DMS153 (cell line): ENCODE results near the gene TBC1D16.

Experiments
- DNase-seq: peaks from one replicate; lab custom pipeline; 2025; lab: John Stamatoyannopoulos, UW

Gene TBC1D16

DNA sequence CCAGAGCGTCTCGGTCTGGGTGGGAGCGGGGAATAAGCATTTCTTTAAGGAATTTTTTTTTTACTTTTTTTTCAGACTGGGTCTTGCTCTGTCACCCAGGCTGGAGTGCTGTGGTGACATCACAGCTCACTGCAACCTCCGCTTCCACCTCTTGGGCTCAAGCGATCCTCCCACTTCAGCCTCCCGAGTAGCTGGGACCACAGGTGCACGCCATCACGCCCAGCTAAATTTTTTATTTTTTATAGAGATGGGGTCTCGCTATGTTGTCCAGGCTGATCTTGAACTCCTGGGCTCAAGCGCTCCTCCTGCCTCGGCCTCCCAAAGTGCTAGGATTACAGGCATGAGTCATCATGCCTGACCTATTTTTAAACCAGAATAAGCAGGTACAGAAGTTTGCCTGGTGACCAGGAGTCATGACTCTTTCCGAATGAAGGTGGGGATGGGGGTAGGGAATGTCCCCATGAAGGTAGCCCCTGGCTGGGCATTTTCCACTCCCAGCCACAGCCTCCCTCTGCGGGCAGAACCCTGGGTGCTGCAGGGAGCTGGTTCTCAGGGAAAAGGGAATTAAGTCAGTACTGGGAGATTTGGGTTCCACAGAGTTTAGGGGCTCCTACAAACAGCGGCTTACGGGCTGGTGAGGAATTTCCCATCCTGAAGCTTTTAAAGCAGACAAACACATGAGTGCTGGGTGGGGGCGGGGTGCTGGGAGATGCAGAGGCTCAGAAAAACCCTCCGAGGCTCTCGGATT, 48.3 kb downstream of the TBC1D16 start:
- DNase-seq: no peak

DNA sequence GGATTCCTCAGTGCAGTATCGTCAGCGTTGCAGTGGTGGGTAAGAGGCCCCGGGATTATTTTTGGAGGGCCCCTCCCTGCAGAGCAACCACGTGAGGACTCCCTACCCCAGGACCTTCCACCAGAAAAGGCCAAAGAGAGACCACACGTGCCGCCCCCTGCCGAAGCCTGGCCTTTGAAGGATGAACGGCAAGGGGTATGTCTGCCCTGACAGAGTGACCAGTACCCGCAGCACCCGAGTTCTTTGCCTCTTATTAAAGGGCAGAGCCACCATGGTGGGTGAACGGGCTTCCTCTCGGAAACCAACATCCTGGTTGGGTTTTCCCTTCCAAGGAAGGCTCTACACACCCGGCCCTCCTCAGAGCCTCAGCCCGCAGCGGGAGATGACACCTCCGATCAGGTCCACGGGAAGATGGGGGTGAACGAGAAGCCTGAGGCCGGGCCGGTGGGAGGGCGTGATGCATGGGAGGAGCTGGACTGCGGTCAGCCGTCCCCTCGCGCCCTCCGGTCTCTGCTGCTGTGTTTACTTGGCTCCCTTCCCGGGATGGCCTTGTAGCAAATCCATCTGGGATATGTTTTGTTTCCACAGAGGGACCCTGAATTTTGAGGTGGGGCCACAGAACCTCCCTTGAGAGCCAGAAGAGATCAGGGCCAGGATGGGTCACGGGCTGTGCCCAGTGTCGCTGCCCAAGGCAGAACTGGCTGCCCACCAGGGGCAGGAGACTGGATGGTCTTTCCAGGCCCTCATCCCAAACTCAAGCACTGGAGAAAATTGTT, 49.1 kb downstream of the TBC1D16 start:
- no peak for DNase-seq

GRCh38 chr17:79985943-79986391, 49.7 kb downstream of the TBC1D16 start:
- no peak for DNase-seq

GRCh38 chr17:79985361-79985942, 50.2 kb downstream of the TBC1D16 start:
- no peak for DNase-seq

DNA sequence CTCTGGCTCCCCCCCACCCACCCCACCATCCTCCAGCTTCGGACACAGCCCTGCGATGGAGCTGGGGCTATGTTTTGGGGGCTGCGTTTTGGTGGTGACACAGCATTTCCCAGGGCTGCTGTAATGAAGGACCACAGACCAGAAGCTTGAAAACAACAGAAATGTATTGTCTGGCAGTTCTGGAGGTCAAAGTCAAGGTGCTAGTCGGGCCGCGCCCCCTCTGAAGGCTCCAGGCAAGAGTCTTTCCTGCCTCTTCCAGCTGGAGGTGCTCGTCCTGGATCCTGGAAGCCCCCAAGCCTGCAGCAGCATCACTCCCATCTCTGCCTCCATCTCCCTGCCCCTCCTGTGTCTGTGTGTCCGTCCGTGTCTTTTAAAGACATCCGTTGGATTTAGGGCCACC, 50.8 kb downstream of the TBC1D16 start:
- DNase-seq: no peak

DNA sequence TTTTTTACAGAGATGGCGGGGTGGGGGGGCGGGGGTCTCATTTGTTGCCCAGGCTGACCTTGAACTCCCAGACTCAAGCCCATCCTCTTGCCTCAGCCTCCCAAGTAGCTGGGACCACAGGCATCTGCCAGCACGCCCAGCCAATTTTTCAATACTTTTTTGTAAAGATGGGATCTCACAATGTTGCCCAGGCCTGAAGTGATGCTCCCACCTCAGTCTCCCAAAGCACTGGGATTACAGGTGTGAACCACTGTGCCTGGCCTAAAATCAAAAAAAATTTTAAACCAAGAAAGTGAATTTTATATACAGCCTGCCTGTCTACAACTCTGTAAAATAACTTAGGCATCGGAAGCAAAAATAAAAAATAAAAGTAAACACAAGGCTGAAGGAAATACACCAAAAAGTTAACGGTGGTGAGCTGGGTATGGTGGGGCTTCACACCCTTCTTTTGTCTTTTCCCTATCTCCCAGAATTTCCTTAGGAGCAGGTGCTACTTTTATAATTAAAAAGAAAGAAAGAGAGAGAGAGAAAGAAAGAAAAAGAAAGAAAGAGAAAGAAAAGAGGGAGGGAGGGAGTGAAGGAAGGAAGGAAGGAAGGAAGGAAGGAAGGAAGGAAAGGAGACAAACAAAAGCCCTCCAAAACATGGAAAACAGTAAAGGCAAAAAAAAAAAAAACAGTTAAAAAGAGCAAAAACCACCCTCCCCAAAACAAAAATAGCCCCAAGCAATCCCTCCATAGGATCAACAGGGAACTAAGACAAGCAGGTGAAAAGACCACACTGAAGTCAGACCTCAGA, 51.4 kb downstream of the TBC1D16 start:
- DNase-seq: no peak

- DNase-seq: no peak
Observed at GRCh38 chr17:79983456-79983855, 52.2 kb downstream of the TBC1D16 start.

GRCh38 chr17:79982986-79983385, 52.7 kb downstream of the TBC1D16 start:
- DNase-seq: no peak

DNA sequence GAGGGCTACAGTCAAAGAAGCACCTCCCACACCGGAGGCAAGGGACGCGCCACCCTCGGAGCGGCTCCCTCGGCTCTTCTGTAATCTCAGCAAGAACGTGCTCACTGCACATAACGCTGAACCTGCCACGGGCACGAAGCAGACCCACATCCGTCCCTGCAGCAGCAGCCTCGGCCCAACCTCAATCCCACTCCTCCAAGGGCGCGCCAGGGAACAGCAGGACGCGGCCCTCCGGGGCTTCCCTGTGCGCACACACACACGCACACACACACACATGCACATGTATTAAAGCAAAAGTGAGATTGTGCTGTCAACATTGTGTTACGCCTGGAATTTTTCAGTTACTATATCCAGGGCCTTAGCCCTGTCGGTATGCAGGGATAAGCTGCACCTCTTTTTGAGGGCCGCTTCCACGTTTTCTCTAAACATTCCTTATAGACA, 54.0 kb downstream of the TBC1D16 start:
- DNase-seq: no peak

DNA sequence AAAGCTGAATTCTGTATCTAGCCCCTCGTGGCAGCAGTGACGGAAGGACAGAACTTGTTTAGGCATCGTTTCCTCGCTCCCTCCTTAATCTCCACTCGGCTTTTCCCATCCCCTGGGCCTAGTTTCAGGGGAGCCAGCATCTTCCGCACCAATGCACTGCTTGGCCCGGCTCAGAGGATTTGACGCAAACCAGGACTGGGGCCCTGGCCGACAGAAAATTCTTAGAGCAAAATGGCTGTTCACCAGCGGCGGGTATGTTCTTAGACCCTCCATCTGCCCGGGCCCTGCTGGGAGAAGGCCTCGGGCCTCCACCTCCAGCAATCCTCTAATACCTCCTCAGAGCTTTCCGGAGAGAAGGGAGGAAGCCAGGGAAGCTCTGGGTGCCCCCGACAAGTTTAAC, 54.6 kb downstream of the TBC1D16 start:
- DNase-seq: no peak

DNA sequence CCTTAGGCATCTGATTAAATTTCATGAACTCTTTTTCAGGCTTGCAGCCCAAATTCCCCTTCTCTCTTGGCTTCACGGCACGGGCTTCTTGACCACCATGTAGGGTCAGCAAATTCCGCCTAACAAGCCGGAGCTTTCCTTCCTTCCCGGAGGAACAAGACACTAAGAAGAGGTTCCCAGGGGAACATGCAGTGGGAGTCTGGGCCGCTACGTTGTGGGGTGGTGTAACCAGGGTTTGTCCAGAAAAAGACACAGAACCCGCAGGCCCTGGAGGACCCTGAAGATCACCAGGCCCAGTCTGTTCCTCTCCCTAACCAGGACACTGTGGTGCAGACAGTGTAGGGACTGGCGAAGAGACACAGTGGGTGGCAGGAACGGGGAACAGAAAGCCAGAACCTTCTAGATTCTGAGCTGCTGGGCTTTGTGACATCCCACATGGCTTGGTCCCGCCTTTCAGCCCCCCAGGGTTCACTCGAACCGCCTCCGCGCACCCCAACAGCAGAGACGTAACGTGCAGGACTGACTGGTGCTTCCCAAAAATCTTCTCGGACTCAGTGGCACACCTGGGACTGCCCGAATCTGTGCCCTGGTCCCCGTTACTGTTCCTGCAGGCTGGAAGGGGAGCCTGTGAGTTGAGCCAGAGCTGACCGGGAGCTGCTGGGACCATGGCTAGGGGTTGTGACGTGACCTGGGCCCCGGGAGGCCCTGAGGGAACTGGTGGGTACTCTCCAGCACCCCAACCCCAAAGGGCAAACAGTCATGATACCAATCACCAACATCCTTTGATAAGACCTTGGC, 55.2 kb downstream of the TBC1D16 start:
- no peak for DNase-seq

DNA sequence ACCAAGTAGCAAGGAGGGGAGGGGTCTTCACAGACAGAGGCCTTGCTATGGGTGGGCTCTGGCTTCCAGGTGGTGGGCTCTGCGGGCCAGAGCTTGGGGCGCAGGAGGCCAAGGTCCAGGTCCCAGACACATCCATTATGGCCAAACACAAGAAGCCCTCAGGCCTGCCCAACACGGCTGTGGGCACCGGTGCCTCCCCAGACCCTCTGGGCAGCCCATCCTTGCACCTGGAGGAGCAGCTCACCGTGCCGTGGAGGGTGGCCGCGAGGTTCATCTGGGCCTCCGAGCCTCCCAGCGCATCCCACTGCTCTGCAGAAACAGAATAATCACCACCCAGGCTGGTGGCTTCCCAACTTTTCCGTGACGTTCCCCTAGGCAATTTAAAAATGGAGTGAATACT, 55.9 kb downstream of the TBC1D16 start:
- no peak for DNase-seq

GRCh38 chr17:79979221-79979741, 56.4 kb downstream of the TBC1D16 start:
- no peak for DNase-seq

DNA sequence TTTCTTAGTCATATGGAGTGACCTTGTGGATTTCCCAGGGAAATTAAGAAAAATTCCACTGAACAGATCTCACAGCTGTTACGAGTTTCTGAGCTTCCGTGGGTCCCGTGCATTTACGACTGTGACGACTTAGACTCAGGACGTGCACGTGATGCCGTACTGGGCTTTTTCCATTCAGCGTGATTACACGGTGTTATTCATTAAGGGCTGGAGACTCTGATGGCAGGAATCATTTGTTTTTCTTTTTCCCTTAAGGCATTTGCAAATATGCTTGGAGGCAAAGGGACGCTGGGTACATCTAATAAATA, 57.2 kb downstream of the TBC1D16 start:
- DNase-seq: no peak

DNA sequence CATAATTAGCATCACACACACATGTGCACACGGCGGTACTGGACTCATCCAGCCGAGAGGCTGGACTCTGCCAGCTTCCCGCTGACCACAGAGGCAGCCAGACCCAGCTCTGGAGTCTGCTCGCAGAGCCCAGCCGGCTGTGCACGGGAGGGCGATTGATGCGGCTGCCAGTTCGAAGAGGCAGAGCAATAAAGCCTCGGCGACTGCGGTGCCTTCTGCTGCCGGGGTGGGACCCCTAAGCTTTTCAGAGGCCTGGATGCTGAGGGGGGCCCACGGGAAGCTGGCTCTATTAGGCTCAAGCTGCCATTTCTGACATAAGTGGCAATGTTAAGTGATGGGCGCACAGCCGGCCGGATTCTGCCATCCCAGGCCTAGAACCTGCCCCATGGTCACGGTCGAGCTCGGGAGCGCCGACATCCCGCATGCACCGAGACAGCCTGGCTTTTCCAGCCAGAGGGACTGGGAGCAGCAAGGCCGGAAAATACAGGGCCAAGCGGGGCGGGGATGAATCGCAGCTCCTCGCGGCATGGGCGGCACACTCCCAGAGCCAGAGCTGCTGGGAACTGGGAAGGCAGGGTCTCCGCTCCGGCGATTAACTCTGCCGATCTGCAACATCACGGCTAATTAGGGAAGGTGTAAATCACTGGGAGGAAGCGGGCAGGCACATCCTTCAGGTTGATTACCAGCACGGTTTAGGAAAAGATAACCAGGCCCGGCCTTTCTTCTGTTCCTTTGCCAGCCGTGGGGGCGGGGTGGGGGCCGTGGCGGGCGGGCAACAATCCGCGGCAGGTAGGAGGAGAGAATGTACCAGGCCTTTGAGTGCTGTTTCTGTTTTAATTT, 57.7 kb downstream of the TBC1D16 start:
- DNase-seq: no peak

GRCh38 chr17:79977161-79977631, 58.5 kb downstream of the TBC1D16 start:
- DNase-seq: no peak

DNA sequence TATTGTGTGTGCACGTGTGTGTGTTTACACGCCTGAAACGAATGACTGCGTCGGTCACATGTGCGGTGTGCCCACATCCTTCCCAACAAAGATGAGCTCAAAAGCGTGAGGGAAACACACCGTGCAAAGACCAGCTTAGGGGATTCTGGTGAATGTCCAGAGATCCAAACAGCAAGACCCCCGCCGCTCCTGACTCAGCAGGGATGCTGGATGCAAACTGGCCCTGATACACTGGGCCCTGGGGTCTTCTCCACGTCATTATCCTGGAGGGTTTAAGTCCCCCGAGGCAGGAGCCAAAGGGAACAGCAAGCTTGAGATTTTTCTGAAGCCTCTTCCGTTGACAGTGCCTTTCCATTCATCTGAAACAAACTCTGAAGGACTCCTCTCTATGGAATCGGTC, 59.2 kb downstream of the TBC1D16 start:
- DNase-seq: no peak

- no peak for DNase-seq
Observed at GRCh38 chr17:79975498-79976134, 60.1 kb downstream of the TBC1D16 start.

DNA sequence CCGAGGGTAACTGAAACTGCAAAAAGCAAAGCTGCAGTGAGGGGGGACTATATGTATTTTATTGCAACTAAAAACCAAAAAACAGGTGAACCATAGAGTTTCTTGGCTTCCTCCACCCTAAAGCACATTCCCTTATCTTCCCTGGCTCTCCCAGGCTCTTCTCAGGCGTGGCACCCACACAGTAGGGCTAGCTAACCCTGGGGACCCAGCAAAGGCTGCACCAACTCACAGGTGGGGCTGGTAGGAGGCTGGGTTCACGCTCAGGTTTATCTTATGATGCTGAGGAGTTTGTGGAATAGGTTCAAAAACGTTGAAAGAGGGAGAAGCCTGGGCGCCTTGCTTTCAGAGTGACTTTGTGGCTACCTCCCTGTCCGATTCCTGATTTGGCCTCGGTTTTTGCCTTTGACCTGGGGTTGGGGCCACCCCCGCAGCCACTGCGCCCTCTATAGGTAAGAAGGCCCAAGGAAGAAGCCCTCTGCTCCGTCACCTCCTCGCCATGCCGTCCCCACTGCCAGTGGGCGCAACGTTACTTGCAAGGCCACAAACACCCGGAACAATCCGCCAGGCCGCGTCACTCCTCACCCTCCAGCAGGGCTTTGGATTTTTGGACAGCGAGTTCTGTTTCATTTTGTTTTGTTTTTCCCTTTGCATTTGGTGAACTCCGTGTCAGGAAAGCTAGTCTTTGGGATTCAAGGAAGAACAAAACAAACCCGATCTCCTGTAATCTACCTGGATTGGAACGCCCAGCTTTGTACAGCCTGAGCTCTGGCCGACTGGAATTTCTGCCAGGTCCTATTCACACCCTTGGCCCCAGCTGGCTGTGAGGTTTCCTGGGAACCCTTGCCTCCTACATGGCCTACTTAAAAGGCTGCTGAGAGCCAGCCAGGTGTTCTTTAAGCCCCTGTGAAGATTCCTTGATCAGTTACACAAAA, 60.8 kb downstream of the TBC1D16 start:
- DNase-seq: no peak
